GM12891 (cell line): ENCODE measurements around the gene POLA2.

Experiments used
- DNase-seq: peaks from one replicate; pipeline ENCODE4 v3.0.0; 2011; ENCODE audit warnings: low spot score; ENCODE audit not compliant: insufficient read length
- FAIRE-seq: peaks from 2 replicates; lab custom pipeline; 2011; peaks lifted over from hg19 to GRCh38; lab: Jason Lieb, UNC
- PAX5 ChIP-seq: IDR thresholded peaks from 2 replicates; pipeline ENCODE4 v1.6.1; 2011; ENCODE audit warnings: low read length, moderate library complexity, mild to moderate bottlenecking; ENCODE audit not compliant: insufficient read depth, severe bottlenecking
- POLR2A ChIP-seq: IDR thresholded peaks from 2 replicates; pipeline ENCODE4 v1.6.1; 2011; ENCODE audit warnings: low read depth, low read length, control low read depth
- POLR2AphosphoS5 ChIP-seq: IDR thresholded peaks from 2 replicates; pipeline ENCODE4 v1.6.1; 2011; ENCODE audit warnings: low read depth, low read length, control low read depth
- POU2F2 ChIP-seq: IDR thresholded peaks from 2 replicates; pipeline ENCODE4 v1.6.1; 2011; ENCODE audit warnings: low read depth, mild to moderate bottlenecking, control low read depth, low read length, moderate library complexity
- SPI1 ChIP-seq: IDR thresholded peaks from 2 replicates; pipeline ENCODE4 v1.6.1; 2011; ENCODE audit warnings: low read depth, low read length, control low read depth
- TAF1 ChIP-seq: IDR thresholded peaks from 2 replicates; pipeline ENCODE4 v1.6.1; 2011; ENCODE audit warnings: low read depth, low read length, control low read depth

POLA2 gene

GRCh38 chr11:65304613-65305012 is 42.9 kb downstream of the POLA2 start:
- TF ChIP-seq TAF1 (no peak), POLR2A (no peak), POU2F2 (no peak), POLR2AphosphoS5 (no peak), SPI1 (no peak), PAX5 (no peak)
- DNase-seq: no peak
- FAIRE-seq: no peak

- FAIRE-seq: no peak
- no peak for TF ChIP-seq SPI1
- TF ChIP-seq POU2F2: no peak
- no peak for TF ChIP-seq TAF1
- TF ChIP-seq PAX5: no peak
- TF ChIP-seq POLR2A: no peak
- TF ChIP-seq POLR2AphosphoS5: no peak
- DNase-seq: no peak
Measured at GRCh38 chr11:65305501-65306268, 43.9 kb downstream of the POLA2 start.

GRCh38 chr11:65307298-65308229 is 45.8 kb downstream of the POLA2 start:
- DNase-seq (no peak), FAIRE-seq (no peak)
- TF ChIP-seq TAF1 (no peak), POLR2AphosphoS5 (no peak), POU2F2 (no peak), SPI1 (no peak), PAX5 (no peak), POLR2A (no peak)

- FAIRE-seq (no peak), DNase-seq (no peak)
- TF ChIP-seq SPI1 (peak; percentile 56), POLR2AphosphoS5 (no peak)
Measured at GRCh38 chr11:65308281-65308891, 46.6 kb downstream of the POLA2 start.

- DNase-seq (no peak), FAIRE-seq (no peak)
- TF ChIP-seq POLR2A (no peak), POLR2AphosphoS5 (no peak), TAF1 (no peak)
Measured at GRCh38 chr11:65309006-65309405, 47.2 kb downstream of the POLA2 start.

GRCh38 chr11:65310215-65310614 is 48.5 kb downstream of the POLA2 start:
- FAIRE-seq (no peak), DNase-seq (no peak)
- TF ChIP-seq POLR2A (no peak), SPI1 (no peak), POU2F2 (no peak), POLR2AphosphoS5 (no peak), PAX5 (no peak), TAF1 (no peak)

- no peak for FAIRE-seq
- DNase-seq: no peak
- TF ChIP-seq SPI1: no peak
- no peak for TF ChIP-seq POU2F2
- TF ChIP-seq PAX5: no peak
- no peak for TF ChIP-seq POLR2A
- no peak for TF ChIP-seq TAF1
- no peak for TF ChIP-seq POLR2AphosphoS5
Measured at GRCh38 chr11:65310736-65311135, 49.0 kb downstream of the POLA2 start.

GRCh38 chr11:65311170-65311678 is 49.5 kb downstream of the POLA2 start:
- FAIRE-seq (no peak), DNase-seq (no peak)
- TF ChIP-seq TAF1 (no peak), POU2F2 (no peak), POLR2AphosphoS5 (no peak), PAX5 (no peak), SPI1 (no peak), POLR2A (no peak)

- FAIRE-seq (no peak), DNase-seq (peak; percentile 92)
- no peak for TF ChIP-seq SPI1
- no peak for TF ChIP-seq POLR2A
- no peak for TF ChIP-seq POU2F2
- no peak for TF ChIP-seq PAX5
- TF ChIP-seq POLR2AphosphoS5: no peak
- no peak for TF ChIP-seq TAF1
Measured at GRCh38 chr11:65314501-65315203, 52.9 kb downstream of the POLA2 start, which contains the start of gene CDC42EP2. Gene CDC42EP2 (plus strand): TSS chr11:65314866. CDS start chr11:65320899, 6,033 bp downstream.
